Measurements from ENCODE around the gene TCAP. TPM values are rescaled to one million over a fixed set of nuclear protein-coding genes. Genes with fewer than 3 reads are reported as not detected.
A peak's percentile ranks its signal among the peaks of the same experiment; 100 is the strongest.

Gene TCAP
- total RNA-seq, 6 donors from 2014 or later, result 0.39 to 4.2 (median 2.5) TPM

DNA sequence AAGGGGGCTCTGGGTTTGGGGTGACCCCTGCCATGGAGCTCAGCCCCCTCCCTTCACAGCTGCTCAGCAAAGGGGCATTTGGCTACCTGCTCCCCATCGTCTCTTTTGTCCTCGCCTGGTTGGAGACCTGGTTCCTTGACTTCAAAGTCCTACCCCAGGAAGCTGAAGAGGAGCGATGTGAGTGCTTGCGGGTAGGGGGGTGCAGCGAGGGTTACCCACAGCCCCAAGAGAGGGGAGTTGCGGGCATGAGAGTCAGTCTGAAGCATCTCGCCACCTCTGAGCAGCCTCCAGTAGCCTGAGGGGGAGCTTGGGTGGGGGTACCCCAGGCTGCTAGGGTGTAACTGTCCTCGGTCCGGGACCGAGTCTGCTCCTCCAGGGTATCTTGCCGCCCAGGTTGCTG is 6.8 kb upstream of the TCAP start:
- TF ChIP-seq, protein P1, sequence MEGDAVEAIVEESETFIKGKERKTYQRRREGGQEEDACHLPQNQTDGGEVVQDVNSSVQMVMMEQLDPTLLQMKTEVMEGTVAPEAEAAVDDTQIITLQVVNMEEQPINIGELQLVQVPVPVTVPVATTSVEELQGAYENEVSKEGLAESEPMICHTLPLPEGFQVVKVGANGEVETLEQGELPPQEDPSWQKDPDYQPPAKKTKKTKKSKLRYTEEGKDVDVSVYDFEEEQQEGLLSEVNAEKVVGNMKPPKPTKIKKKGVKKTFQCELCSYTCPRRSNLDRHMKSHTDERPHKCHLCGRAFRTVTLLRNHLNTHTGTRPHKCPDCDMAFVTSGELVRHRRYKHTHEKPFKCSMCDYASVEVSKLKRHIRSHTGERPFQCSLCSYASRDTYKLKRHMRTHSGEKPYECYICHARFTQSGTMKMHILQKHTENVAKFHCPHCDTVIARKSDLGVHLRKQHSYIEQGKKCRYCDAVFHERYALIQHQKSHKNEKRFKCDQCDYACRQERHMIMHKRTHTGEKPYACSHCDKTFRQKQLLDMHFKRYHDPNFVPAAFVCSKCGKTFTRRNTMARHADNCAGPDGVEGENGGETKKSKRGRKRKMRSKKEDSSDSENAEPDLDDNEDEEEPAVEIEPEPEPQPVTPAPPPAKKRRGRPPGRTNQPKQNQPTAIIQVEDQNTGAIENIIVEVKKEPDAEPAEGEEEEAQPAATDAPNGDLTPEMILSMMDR (IDR thresholded peaks at IDR 0.05), result no peak
- H3K27ac ChIP-seq, result peak overlapping the region; percentile 77 to 91 (median 88)
- no peaks in the 10 kb centered on the region for H3K9me3 ChIP-seq
- no peaks in the 10 kb centered on the region for H3K27me3 ChIP-seq
- peaks cover 50 to 82% (median 74%) of the 10 kb centered on the region in 4 donors for H3K4me1 ChIP-seq
- DNase-seq (no peak), ATAC-seq (ENCODE audit: low FRiP score in 2 of 2) (no peak)
- WGBS, 2 donors, result 91 to 96% methylated on average over 6 to 9 of the region's 11 CpGs
- peak overlapping the region in 1 of 4 donors; percentile 8 for H3K4me3 ChIP-seq
- peaks cover 5 to 73% (median 43%) of the 10 kb centered on the region in 4 donors for H3K36me3 ChIP-seq

DNA sequence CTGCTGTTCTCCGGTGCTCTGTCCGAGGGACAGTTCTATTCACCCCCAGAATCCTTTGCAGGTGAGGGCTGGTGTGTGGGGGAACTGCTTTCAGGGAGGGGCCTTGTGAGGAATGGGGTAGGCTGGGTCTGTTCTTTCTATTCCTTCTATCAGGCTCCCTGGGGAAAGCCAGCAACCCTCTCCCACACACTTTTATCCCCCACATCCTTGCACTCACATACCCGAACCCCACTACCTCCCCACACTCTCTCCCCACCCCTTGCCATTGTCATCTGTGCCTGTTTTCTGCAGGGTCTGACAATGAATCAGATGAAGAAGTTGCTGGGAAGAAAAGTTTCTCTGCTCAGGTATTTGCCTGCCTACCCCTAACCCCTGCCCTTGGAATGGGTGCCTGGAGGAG is 6.4 kb upstream of the TCAP start:
- 85 to 91% methylated on average over 3 of the region's 3 CpGs for WGBS, 2 donors
- H3K4me1 ChIP-seq, result peaks cover 54 to 82% (median 74%) of the 10 kb centered on the region in 4 donors

DNA sequence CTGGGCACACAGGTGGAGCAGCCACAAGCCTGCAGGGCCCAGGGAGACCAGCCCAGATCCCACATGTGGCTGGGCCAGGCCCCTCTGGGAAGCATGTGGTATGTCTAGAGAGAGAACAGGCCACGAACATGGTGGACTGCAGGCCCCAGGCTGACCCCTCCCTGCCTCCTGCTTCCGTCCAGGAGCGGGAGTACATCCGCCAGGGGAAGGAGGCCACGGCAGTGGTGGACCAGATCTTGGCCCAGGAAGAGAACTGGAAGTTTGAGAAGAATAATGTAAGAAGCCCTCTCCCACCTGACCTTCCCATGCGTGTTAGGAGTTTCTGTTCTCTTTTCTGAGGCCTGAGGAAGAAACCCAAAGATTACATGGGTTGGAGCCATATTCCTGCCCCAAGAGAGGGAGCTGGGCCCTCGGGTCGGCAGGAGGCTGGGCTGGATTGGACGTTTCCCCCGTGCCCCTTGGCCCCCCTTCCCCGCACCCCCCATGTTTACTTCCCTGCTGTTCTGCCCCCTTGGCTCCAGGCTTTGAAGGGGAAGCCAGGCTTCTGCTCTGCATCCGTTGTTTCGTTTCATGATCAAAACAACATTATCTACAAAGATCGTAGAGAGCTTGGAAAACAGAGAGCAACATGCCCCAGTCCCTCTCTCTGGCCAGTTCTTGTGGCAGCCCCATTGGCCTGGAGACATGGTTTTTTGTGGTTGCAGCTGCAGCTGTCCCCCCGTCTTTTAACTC is 5.7 kb upstream of the TCAP start:
- ATAC-seq (ENCODE audit: low FRiP score in 2 of 2) (no peak), DNase-seq (no peak)

More for the DNA sequence above, 6.4 kb upstream of the TCAP start:
- ATAC-seq (ENCODE audit: low FRiP score in 2 of 2) (no peak), DNase-seq (no peak)
- H3K27ac ChIP-seq, result peak overlapping the region; percentile 77 to 91 (median 88)
- H3K4me3 ChIP-seq, result peak overlapping the region in 1 of 4 donors; percentile 8
- no peaks in the 10 kb centered on the region for H3K27me3 ChIP-seq
- peaks cover 5 to 73% (median 43%) of the 10 kb centered on the region in 4 donors for H3K36me3 ChIP-seq
- H3K9me3 ChIP-seq, result no peaks in the 10 kb centered on the region
- TF ChIP-seq, protein P1 (IDR thresholded peaks at IDR 0.05), result no peak
- TF ChIP-seq POLR2A (IDR thresholded peaks at IDR 0.05) (no peak), EP300 (IDR thresholded peaks at IDR 0.05) (no peak), POLR2AphosphoS5 (IDR thresholded peaks at IDR 0.05) (no peak)

DNA sequence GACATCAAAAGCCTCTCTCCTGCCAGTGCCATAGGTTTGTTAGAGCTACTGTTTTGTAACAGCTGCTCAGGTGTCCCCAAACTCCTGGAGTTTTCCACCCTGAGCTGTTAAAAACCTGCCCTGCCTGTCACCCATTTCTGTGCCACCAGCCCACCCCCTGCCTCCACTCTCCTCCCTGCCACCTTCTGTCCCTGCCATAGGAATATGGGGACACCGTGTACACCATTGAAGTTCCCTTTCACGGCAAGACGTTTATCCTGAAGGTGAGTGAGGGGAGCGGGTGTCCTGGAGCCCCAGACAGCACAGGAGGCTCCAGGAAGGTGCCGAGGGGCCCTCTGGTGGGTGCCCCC is 5.2 kb upstream of the TCAP start:
- Histone ChIP-seq H3K4me3 (peak overlapping the region in 2 of 4 donors; percentile 3 to 30), H3K27ac (peak overlapping the region; percentile 77 to 91 (median 88)), H3K27me3 (no peaks in the 10 kb centered on the region), H3K9me3 (no peaks in the 10 kb centered on the region), H3K36me3 (peaks cover 5 to 66% (median 42%) of the 10 kb centered on the region in 4 donors), H3K4me1 (peaks cover 66 to 83% (median 76%) of the 10 kb centered on the region in 4 donors)
- TF ChIP-seq POLR2A (IDR thresholded peaks at IDR 0.05) (no peak), POLR2AphosphoS5 (IDR thresholded peaks at IDR 0.05) (no peak), EP300 (IDR thresholded peaks at IDR 0.05) (no peak)
- TF ChIP-seq, protein P1 (IDR thresholded peaks at IDR 0.05), result no peak
- ATAC-seq (ENCODE audit: low FRiP score in 2 of 2) (no peak), DNase-seq (no peak)
- WGBS, 2 donors, result 76 to 86% methylated on average over 1 to 5 of the region's 5 CpGs

More for the DNA sequence above, 5.7 kb upstream of the TCAP start:
- peak overlapping the region in 2 of 4 donors; percentile 3 to 30 for H3K4me3 ChIP-seq
- H3K36me3 ChIP-seq, result peaks cover 5 to 67% (median 43%) of the 10 kb centered on the region in 4 donors
- H3K4me1 ChIP-seq, result peaks cover 61 to 82% (median 74%) of the 10 kb centered on the region in 4 donors
- TF ChIP-seq, protein P1 (IDR thresholded peaks at IDR 0.05), result no peak
- TF ChIP-seq EP300 (IDR thresholded peaks at IDR 0.05), result no peak
- no peak for TF ChIP-seq POLR2AphosphoS5 (IDR thresholded peaks at IDR 0.05)
- no peak for TF ChIP-seq POLR2A (IDR thresholded peaks at IDR 0.05)
- 42 to 46% methylated on average over 12 to 15 of the region's 15 CpGs for WGBS, 2 donors
- no peaks in the 10 kb centered on the region for H3K27me3 ChIP-seq
- peak overlapping the region; percentile 77 to 91 (median 88) for H3K27ac ChIP-seq
- no peaks in the 10 kb centered on the region for H3K9me3 ChIP-seq
